CD4-positive, alpha-beta T cell treated with Interleukin-4 for 4 hours (primary cell): ENCODE data around the gene KRT83.

ENCODE experiments used
- DNase-seq: peaks from one replicate; pipeline ENCODE4 v3.0.0-alpha.2; 2020

The KRT83 gene

GRCh38 chr12:52285172-52285745 lies 35.9 kb downstream of the KRT83 start:
- no peak for DNase-seq

GRCh38 chr12:52284562-52285171 lies 36.5 kb downstream of the KRT83 start:
- no peak for DNase-seq

GRCh38 chr12:52280796-52281560 lies 40.2 kb downstream of the KRT83 start:
- DNase-seq: no peak

- no peak for DNase-seq
Measured at GRCh38 chr12:52280319-52280795, 40.8 kb downstream of the KRT83 start.

GRCh38 chr12:52279422-52280318 lies 41.5 kb downstream of the KRT83 start:
- DNase-seq: no peak

- DNase-seq: peak; percentile 43
Measured at GRCh38 chr12:52278575-52279421, 42.4 kb downstream of the KRT83 start.

- DNase-seq: no peak
Measured at GRCh38 chr12:52277486-52278245, 43.5 kb downstream of the KRT83 start.

GRCh38 chr12:52275686-52276085 lies 45.5 kb downstream of the KRT83 start:
- no peak for DNase-seq

GRCh38 chr12:52274521-52275120 lies 46.6 kb downstream of the KRT83 start, which contains the start of gene KRT86:
TSS of gene KRT86 (plus strand) at chr12:52274645. CDS start at chr12:52301917, 27,272 bp downstream.
- no peak for DNase-seq

GRCh38 chr12:52271158-52271557 lies 50.0 kb downstream of the KRT83 start:
- no peak for DNase-seq

- no peak for DNase-seq
Measured at GRCh38 chr12:52270541-52271070, 50.6 kb downstream of the KRT83 start.

GRCh38 chr12:52268212-52268611 lies 53.0 kb downstream of the KRT83 start:
- DNase-seq: no peak

GRCh38 chr12:52267699-52268098 lies 53.5 kb downstream of the KRT83 start:
- no peak for DNase-seq

- DNase-seq: no peak
Measured at GRCh38 chr12:52267266-52267665, 53.9 kb downstream of the KRT83 start.

- DNase-seq: no peak
Measured at GRCh38 chr12:52266514-52266913, 54.7 kb downstream of the KRT83 start.

- no peak for DNase-seq
Measured at GRCh38 chr12:52264435-52264825, 56.8 kb downstream of the KRT83 start.
